Stimulated activated CD8-positive, alpha-beta memory T cell treated with anti-CD3 and anti-CD28 coated beads, Interleukin-15, amount 100 ng/mL, for 1 hour (primary cell): ENCODE data around the gene KHNYN.
"Not testable (repeated sequence)": the region's sequence is repeated elsewhere in the genome, so short reads cannot be mapped to it uniquely, and the experiment has no call there.

Experiments used
- DNase-seq: peaks from one replicate; pipeline ENCODE4 v3.0.0-alpha.2; 2020; ENCODE audit warnings: low read depth

Gene KHNYN

DNA sequence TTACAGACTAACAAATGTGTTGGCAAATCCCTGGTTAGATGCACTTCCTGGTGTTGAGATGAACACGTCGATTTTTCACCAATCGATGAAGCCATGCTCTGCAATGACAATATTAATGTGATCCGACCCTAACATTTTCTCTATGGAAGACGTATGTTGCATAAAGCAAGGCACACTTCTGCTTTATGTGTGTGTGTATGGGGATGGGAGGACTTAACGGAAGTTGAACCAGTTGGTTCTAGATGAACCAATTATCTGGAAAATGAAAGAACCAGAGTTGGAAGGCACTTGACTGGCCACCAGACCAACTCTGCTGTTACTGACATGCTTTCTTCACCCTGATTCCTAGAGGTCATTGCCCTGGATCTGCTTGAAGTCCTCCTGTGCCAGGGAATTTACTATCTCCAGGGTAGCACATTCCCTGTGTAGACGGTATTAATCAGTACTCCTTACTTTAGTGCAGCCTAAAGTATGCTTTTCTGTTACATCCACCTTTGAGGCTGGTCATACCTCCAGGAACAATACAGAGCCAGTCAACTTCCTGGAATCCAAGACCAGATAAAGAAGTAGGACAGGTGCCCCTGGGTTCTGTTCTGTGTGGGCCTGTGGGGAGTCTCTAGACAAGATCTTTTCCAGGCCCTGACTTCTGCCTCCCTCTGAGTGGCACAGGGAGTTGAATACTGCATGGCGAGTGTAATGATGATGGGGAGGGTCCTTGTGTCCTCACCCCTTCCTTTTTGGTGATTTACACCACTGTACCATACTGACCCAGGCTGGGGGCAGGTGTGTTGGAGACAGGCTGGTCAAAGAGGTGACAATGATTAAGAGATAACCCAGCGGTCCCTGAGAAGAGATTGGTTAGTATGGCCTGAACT lies 8.7 kb downstream of the KHNYN start:
- no peak for DNase-seq

GRCh38 chr14:24439257-24439656 lies 9.5 kb downstream of the KHNYN start:
- DNase-seq = no peak

DNA sequence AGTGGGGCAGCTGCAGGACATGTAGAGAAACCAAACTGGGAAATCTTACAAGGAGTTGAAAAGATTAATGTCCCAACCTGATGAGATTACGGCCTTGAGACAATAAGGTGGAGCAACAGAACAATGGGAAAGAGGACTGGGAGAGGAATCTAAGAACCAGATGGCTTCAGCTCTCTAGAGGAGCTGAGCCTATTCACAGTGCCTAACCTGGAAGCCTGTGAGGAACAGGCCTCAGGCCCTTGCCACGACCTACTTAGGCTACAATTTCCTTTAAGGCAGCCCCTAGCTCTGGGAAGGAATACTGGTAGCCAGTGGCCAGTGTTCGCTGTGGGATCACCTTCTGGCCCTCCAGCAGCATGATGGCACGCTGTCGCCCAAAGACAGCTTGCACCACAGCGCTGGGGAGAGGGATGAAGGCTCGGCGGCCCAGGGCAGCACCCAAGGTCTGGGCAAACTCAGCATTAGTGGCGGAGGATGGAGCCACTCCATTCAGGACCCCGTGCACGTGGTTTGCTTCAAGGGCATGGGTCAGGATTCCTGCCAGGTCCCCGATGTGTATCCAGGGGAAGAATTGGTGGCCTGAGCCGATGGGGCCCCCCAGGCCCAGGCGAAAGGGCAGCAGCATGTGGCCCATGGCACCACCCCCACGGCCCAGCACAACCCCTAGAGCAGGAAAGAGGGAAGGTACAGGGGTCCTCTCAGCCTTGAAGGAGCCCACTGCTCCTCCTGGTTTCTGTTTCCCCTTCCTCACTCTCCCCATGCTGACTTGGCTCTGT lies 10.3 kb downstream of the KHNYN start:
- DNase-seq = no peak

DNA sequence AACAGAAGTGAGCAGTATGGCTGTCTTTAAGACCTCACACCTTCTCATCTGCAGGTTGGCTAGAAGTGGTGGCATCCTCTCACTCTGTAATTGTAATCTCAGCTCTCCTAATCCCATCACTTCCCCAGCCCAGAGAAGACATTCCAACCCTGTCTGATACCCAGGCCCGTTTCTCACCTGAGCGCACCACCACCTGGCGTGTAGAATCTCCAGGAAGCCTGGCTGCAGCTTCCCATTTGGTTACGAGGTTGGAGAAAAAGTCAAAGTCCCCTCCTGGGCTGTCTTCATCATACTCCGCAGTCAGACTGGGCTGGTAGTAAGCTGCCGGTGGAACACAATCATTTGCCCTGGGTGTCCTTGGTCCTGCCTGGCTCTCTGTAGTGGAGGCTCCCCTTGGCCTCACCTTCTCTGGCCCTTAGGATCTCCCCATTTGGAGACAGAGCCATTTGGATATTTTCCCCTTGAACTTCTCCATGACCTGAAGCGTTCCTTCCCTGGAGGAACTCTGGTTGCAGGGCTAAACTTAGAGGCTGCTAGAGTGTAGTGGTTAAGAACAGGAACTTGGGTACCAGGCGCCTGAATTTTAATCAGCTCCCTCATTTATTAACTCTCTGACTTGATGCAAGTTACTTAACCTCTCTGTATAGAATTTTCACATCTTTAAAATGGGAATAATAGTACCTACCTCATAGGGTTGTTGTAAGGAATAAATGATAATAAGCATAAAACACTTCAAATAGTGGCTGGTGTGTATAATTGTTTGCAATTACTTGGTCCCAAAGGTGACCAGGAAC lies 11.0 kb downstream of the KHNYN start:
- no peak for DNase-seq

GRCh38 chr14:24441485-24441884 lies 11.7 kb downstream of the KHNYN start:
- DNase-seq = no peak

GRCh38 chr14:24441904-24442239 lies 12.1 kb downstream of the KHNYN start:
- DNase-seq = no peak

- DNase-seq = peak; percentile 90
Observed at GRCh38 chr14:24442240-24443052, 12.7 kb downstream of the KHNYN start, which contains the start of gene SDR39U1. TSS of gene SDR39U1 (minus strand) at chr14:24442776. CDS start at chr14:24442769, 7 bp downstream.

GRCh38 chr14:24443053-24443665 lies 13.4 kb downstream of the KHNYN start:
- no peak for DNase-seq

DNA sequence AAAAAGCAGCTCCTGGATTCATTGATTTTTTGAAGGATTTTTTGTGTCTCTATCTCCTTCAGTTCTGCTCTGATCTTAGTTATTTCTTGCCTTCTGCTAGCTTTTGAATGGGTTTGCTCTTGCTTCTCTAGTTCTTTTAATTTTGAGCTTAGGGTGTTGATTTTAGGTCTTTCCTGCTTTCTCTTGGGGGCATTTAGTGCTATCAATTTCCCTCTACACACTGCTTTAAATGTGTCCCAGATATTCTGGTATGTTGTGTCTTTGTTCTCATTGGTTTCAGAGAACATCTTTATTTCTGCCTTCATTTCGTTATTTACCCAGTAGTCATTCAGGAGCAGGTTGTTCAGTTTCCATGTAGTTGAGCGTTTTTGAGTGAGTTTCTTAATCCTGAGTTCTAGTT lies 21.1 kb downstream of the KHNYN start:
- not testable (repeated sequence) for DNase-seq

- no peak for DNase-seq
Observed at GRCh38 chr14:24456980-24457379, 27.2 kb downstream of the KHNYN start.

DNA sequence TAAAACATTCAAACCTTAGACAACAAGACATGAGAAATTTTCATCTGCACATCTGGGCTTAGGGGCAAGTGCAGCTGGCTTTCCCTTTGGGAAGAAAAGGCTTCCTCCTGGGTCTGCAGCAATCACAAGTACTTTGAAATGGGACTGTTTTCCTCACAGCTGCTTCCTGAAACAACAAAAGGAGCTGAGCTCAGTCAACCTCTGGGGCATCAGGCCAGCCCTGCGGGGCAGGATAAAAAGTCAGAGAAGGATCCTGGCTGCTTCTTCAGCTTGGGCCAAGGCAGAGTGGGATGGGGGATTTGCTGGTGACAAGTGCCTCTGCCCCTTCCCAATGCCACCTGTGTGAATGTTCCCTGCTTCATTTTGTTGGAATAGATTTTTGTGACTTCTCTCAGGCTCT lies 29.0 kb downstream of the KHNYN start:
- no peak for DNase-seq

DNA sequence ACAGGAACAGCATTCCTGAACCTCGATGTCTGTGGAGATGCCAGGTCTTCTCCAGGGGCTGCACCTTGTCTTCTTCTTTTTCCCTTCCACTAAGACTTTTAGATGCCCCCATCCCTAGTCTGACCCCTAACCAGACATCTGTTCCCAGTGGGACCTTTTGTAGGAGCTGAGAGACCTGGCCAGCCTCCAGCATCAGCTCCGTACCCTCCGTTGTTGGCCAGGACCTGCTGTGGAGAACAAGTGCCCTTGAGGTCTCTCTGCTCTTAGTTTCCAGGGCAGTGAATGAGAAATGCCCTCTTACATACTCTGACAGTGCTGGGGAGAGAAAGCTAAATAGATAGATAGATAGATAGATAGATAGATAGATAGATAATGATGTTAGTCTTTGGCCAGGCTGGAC lies 29.6 kb downstream of the KHNYN start:
- no peak for DNase-seq

DNA sequence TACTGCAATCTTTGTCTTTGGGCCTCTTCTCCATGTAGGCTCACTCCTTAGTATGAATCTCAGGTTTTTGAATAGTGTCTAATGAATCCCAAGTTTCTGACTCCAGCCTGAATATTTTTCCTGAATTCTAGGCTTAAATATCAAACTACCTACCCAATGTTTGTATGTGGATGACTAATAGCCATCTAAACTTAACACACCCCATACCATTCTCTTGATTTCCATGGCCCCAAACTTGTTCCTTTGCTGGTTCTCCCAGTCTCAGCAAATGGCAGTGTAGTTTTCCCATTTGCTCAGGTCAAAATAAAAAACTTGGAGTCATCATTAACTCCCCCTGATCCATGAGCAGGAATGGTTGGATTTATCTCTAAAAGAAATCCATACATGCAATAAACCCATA lies 31.6 kb downstream of the KHNYN start:
- DNase-seq = no peak

DNA sequence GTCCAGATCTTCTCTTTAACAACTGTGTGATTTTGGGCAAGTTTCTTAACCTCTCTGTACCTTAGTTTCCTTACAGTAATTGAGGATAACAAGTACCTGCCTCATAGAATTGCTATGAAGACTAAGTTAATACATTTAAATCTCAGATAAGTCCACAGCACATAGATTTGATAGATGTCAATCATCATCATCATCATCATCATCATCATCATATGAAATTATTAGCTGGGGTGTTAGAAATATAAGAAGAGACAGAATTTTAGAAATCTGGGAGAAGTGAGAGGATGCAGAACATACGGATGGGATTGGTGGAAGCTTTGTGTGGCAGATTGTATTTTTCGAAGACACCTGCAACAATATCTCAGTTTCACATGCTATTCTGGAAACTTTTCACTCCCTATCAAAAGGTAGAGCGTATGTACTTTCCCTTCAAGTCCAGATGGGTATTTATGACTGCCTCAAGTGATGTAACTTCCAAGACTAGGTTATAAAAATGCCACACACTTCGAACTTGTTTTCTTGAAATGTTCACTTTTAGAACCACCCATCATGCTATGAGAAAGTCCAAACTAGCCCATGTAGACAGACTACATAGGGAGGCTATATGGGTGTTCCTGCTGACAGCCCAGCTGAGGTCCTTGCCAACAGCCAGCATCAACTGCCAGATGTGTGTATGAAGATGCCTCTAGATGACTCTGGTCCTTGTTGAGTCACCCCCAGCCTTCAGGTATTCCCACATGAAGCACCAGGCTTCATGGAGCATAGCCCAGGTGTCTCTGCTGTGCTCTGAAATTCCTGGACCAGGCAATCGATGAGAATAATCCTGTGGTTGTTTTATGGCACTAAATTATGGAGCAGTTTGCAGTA lies 33.5 kb downstream of the KHNYN start:
- DNase-seq = no peak

DNA sequence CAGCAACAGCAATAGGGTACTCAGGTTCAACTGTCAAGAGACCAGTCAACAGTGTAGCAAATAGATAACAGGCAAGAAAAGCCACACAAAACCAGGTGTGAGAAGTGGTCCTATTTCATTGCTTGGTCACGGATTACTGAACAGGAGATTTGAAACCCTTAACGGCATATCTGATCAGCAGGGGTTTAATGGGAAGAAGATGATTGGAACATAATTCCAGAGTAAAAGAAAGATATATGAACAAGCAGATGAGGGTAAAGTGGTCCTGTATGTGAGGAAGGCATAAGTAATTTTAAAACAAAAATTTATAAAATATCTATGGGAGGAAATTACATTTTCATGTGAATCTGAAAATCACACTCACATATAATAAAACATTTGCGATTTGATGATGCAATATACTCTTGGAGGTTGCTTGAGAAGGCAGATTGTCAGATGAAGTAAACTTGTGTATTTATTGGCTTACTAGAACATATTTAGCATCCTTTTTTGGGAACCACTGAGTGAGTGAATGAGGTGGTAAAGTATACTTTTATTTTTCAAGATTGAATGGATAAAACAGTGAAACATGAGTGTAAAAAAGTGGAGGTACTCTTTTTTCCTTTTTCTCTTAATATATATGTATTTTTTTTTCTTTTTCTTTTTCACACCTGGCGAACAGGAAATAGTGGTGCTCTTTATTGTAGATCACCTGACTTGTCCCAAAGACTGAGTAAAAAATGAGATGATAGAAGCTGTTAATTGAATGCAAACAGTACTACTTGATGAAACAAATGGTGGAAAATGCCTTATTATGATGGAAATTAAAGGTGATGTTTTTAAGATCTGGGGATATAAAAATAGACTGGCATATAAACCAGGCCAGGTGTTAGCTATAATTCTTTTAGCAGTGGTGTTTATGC lies 34.4 kb downstream of the KHNYN start:
- DNase-seq = no peak

DNA sequence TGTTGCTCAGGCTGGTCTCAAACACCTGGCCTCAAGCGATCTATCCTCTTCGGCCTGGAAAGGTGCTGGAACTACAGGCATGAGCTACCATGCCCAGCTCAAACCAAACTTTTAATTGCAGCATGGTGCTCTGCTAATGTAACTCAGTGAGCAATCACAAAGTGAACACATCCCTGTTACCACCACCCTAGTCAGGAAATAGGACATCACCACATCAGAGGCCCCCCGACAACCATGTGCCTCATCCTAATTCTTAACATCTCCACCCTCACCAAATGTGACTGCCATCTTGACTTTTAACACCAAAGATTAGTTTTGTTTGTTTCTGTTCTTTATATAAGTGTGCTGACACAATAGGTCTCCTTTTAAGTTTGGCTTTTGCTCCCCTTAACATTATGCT lies 35.6 kb downstream of the KHNYN start:
- no peak for DNase-seq

DNA sequence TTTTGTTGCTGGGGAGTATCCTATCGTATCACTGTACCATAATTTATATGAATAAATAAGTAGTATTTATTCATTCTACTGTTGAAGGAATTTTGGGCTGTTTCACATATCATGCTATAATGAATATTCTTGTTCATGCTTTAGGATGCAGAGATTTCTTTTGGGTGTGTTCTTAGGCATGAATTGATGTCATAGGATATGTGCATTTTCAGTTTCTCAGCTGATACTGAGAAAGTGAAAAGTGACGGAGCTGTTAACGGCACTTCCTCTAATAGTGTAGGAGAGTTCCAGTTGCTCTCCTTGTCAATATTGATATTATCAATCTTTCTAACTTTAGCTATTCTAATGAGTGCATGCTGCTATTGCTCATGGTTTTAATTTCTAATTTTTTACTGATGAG lies 36.1 kb downstream of the KHNYN start:
- no peak for DNase-seq

DNA sequence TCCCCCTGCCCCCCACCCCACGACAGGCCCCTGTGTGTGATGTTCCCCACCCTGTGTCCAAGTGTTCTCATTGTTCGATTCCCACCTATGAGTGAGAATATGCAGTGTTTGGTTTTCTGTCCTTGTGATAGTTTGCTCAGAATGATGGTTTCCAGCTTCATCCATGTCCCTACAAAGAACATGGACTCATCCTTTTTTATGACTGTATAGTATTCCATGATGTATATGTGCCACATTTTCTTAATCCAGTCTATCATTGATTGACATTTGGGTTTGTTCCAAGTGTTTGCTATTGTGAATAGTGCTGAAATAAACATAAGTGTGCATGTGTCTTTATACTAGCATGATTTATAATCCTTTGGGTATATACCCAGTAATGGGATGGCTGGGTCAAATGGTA lies 40.7 kb downstream of the KHNYN start:
- not testable (repeated sequence) for DNase-seq

DNA sequence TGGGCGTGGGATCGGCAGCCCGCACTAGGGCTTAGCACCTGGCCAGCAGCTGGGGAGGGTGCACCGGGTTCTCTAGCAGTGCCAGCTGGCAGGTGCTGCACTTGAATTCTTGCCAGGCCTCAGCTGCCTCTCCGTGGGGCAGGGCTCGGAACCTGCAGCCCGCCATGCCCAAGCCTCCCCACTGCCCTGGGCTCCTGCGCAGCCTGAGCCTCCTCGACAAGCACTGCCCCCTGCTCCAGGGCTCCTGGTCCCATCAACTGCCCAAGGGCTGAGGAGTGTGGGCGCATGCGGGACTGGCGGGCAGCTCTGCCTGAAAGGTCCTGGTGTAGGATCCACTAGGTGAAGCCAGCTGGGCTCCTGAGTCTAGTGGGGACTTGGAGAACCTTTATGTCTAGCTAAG lies 43.5 kb downstream of the KHNYN start:
- DNase-seq = no peak
